ENCODE measurements around the gene ADGRG2.

GRCh38 chrX:19063030-19063429, 59.2 kb downstream of the ADGRG2 start:
- TF ChIP-seq CTCF (IDR thresholded peaks at IDR 0.05; ENCODE audit: borderline replicate concordance, extremely low read depth, low read length, poor library complexity, severe bottlenecking) (no peak), EZH2 (IDR thresholded peaks at IDR 0.05; ENCODE audit: borderline replicate concordance, low read depth, low read length, severe bottlenecking) (no peak)
